Natural killer cell (primary cell): Measurements from ENCODE around the gene LHX3. TPM values are rescaled to one million over a fixed set of nuclear protein-coding genes. Genes with fewer than 3 reads are reported as not detected.

ENCODE experiments used
- ATAC-seq, 3 donors: fragments of 150-1000 bp in 2 of 3; fragments of 200-7000 bp in 1 of 3; cut with Tn5 transposase; 1 replicate in 1 of 3; 2 replicates in 2 of 3; pipeline ENCODE4 v1.10.0; 2021; ENCODE audit warnings: mild to moderate bottlenecking in 2 of 3, moderate library complexity in 2 of 3
- DNase-seq, 2 donors: peaks; one replicate each; pipeline versions ENCODE4 v3.0.0 to v3.0.0-alpha.2; 2013 to 2021; ENCODE audit warnings: mixed read lengths in 1 of 2
- H3K27ac ChIP-seq: one replicate; pipeline ENCODE4 v1.5.1; 2013; ENCODE audit warnings: mild to moderate bottlenecking, low read length
- H3K27me3 ChIP-seq: one replicate; pipeline ENCODE4 v1.6.1; 2013; ENCODE audit warnings: low read length; ENCODE audit not compliant: control insufficient read depth, insufficient read depth
- H3K36me3 ChIP-seq: one replicate; pipeline ENCODE4 v1.6.1; 2013; ENCODE audit warnings: low read length; ENCODE audit not compliant: control insufficient read depth, insufficient read depth
- H3K4me1 ChIP-seq: one replicate; pipeline ENCODE4 v1.6.1; 2013; ENCODE audit warnings: low read length; ENCODE audit not compliant: control insufficient read depth, insufficient read depth
- H3K4me3 ChIP-seq: one replicate; pipeline ENCODE4 v1.5.1; 2013; ENCODE audit warnings: low read length
- H3K9me3 ChIP-seq: one replicate; pipeline ENCODE4 v1.6.1; 2013; ENCODE audit warnings: low read length; ENCODE audit not compliant: control insufficient read depth, insufficient read depth
- H3K27ac Mint-ChIP-seq, 2 donors: one replicate each; pipeline ENCODE4 v1.8.0; 2022; ENCODE audit warnings: mild to moderate bottlenecking in 2 of 2, mixed read lengths in 2 of 2, moderate library complexity in 1 of 2
- H3K27me3 Mint-ChIP-seq, 2 donors: one replicate each; pipeline ENCODE4 v1.8.0; 2022; ENCODE audit warnings: low read depth in 2 of 2, mixed read lengths in 2 of 2
- H3K36me3 Mint-ChIP-seq: one replicate; pipeline ENCODE4 v1.8.0; 2022; ENCODE audit warnings: mixed read lengths
- H3K4me1 Mint-ChIP-seq, 2 donors: one replicate each; pipeline ENCODE4 v1.8.0; 2022; ENCODE audit warnings: mixed read lengths in 2 of 2
- H3K4me3 Mint-ChIP-seq: one replicate; pipeline ENCODE4 v1.8.0; 2022; ENCODE audit warnings: mild to moderate bottlenecking, moderate library complexity, mixed read lengths
- H3K9me3 Mint-ChIP-seq, 2 donors: one replicate each; pipeline ENCODE4 v1.8.0; 2022; ENCODE audit warnings: mixed read lengths in 2 of 2
- WGBS: methylation state at CpG from one replicate; pipeline ENCODE4 v1.1.7; 2013; ENCODE audit warnings: missing lambda C conversion rate; ENCODE audit not compliant: insufficient coverage; 5-methylcytosine and 5-hydroxymethylcytosine counted together
- intact Hi-C: fragments of 100-400 bp; cut with micrococcal nuclease; formaldehyde crosslinking; loops from one replicate; pipeline ENCODE4 v1.14.2; 2022
- total RNA-seq, 4 donors: library from RNA; stranded (reverse); fragments of 120-200 nt in 1 of 4; gene quantifications; one replicate each; pipeline versions ENCODE4 v1.2.3 to v1.2.4, GENCODE V29; 2013 to 2022
- TF ChIP-seq, protein P1 (sequence below): fragments of 200-600 bp; IDR thresholded peaks from one replicate; pipeline ENCODE4 v1.8.0; 2022; ENCODE audit warnings: antibody characterized with exemption

LHX3 gene
- total RNA-seq, 3 donors from 2014 or later (not counting 1 experiment from before 2014, with no cell fraction given) = 0.38 TPM; not detected in 2

DNA sequence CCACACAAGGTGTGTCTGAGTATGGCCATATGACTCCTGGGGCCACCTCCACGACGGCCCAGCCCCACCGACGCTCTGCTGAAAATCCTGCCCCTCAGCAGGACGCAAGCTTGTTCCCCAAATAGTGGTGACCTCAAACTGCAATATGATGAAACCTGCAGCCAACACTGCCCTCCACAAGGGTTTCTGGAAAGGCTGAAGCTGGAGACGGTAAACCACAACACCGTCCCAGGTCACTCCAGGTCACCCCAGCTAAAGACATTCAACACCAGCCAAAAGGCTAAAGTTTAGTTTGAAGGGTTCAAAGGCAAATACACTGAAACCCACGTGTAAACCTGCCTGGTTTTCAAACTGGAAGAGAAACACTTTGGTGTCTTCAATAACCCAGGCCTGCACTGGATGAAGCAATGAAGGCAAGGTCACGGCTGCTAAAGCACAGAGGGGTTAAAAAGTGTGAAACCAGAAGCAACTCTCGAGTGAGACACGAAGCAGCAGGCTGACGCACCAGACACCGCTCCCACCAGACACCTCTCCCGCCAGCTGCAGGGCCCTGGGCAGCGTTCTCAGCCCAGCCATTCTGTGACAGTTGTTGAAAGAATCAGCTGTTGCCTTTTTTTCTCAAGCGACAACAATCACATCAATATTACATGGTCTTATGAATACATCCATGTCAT lies 1.8 kb upstream of the LHX3 start:
- Histone ChIP-seq H3K27me3 (peaks cover 20% of the 10 kb centered on the region), H3K27ac (no peak overlapping the region), H3K4me3 (no peak overlapping the region), H3K4me1 (peaks cover 3% of the 10 kb centered on the region), H3K9me3 (no peaks in the 10 kb centered on the region), H3K36me3 (peaks cover 12% of the 10 kb centered on the region)
- Mint-ChIP-seq H3K36me3 (no peaks in the 10 kb centered on the region), H3K9me3 (no peaks in the 10 kb centered on the region), H3K4me3 (no peak overlapping the region), H3K4me1 (peaks cover 10 to 14% of the 10 kb centered on the region in 2 donors), H3K27ac (no peak overlapping the region), H3K27me3 (peaks cover 0 to 10% of the 10 kb centered on the region in 2 donors)
- ATAC-seq (peak; percentile 38 to 68 (median 60)), DNase-seq (no peak)
- intact Hi-C loops = no loop called here
- TF ChIP-seq, protein P1, sequence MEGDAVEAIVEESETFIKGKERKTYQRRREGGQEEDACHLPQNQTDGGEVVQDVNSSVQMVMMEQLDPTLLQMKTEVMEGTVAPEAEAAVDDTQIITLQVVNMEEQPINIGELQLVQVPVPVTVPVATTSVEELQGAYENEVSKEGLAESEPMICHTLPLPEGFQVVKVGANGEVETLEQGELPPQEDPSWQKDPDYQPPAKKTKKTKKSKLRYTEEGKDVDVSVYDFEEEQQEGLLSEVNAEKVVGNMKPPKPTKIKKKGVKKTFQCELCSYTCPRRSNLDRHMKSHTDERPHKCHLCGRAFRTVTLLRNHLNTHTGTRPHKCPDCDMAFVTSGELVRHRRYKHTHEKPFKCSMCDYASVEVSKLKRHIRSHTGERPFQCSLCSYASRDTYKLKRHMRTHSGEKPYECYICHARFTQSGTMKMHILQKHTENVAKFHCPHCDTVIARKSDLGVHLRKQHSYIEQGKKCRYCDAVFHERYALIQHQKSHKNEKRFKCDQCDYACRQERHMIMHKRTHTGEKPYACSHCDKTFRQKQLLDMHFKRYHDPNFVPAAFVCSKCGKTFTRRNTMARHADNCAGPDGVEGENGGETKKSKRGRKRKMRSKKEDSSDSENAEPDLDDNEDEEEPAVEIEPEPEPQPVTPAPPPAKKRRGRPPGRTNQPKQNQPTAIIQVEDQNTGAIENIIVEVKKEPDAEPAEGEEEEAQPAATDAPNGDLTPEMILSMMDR = no peak
- 65% methylated on average over 16 of the region's 16 CpGs for WGBS

DNA sequence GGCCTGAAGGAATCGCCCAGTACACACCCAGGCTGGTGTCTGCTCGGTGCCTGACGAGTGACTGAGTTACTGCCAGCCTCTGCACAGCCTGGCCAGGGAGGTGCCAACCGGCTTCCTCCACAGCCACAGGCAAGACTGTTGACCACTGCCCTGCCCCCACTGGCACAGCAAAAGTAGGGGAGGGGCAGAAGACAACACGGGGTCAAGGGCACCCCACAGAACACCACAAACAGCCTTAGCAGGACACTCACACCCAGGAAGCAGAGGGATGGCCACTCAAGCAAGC lies 722 bp upstream of the LHX3 start:
- WGBS = 95% methylated on average over 5 of the region's 5 CpGs
- Mint-ChIP-seq H3K9me3 (no peaks in the 10 kb centered on the region), H3K4me1 (peaks cover 10 to 14% of the 10 kb centered on the region in 2 donors), H3K36me3 (no peaks in the 10 kb centered on the region), H3K27me3 (peaks cover 0 to 10% of the 10 kb centered on the region in 2 donors), H3K4me3 (no peak overlapping the region), H3K27ac (no peak overlapping the region)
- peaks cover 28% of the 10 kb centered on the region for H3K27me3 ChIP-seq
- DNase-seq (no peak), ATAC-seq (no peak)
- peaks cover 9% of the 10 kb centered on the region for H3K36me3 ChIP-seq
- intact Hi-C loops = no loop called here
- H3K4me3 ChIP-seq = no peak overlapping the region
- H3K27ac ChIP-seq = no peak overlapping the region
- H3K9me3 ChIP-seq = no peaks in the 10 kb centered on the region
- H3K4me1 ChIP-seq = peaks cover 3% of the 10 kb centered on the region
- TF ChIP-seq, protein P1 = no peak

DNA sequence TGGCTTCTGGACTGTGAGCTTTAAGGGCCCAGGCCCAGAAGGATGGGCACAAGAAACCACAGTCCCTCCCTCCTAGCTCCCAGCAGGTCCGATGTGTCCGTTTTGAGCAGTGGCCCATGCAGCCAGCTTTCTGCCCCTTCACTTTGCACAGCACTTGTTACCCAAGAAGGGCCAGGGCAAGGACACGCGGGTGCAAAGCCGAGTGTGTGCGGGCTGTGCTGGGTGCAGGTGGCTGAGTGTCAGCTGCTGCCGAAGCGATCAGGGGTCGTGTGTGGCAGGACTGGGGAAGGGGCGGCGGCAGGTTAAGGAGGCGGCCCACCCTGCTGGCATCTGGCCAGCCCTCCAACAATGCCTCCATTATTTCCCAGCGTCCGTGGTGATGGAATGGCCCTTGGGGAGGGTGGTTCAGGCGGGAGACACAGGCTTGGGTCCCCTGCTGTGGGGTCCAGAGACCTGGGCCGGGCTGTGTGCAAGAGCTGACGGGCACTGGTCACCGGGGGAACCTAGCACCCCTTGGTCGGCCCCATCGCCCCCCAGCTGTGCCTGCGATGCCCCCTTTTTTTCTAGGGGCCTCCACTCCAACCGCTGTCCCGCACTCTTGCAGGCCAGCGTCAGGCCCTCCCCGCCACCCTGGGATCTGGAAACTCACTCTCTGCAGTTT lies 653 bp downstream of the LHX3 start:
- intact Hi-C loops = no loop called here
- no peak overlapping the region for H3K27ac Mint-ChIP-seq
- Histone ChIP-seq H3K36me3 (peaks cover 9% of the 10 kb centered on the region), H3K4me3 (no peak overlapping the region), H3K27ac (no peak overlapping the region), H3K4me1 (peaks cover 3% of the 10 kb centered on the region), H3K27me3 (peaks cover 31% of the 10 kb centered on the region), H3K9me3 (no peaks in the 10 kb centered on the region)
- WGBS = 60% methylated on average over 25 of the region's 25 CpGs
- peaks cover 0 to 12% of the 10 kb centered on the region in 2 donors for H3K27me3 Mint-ChIP-seq
- ATAC-seq (no peak), DNase-seq (no peak)
- no peak overlapping the region for H3K4me3 Mint-ChIP-seq
- H3K9me3 Mint-ChIP-seq = no peaks in the 10 kb centered on the region
- H3K4me1 Mint-ChIP-seq = peaks cover 10 to 14% of the 10 kb centered on the region in 2 donors
- TF ChIP-seq, protein P1 = no peak
- no peaks in the 10 kb centered on the region for H3K36me3 Mint-ChIP-seq
